VCaP (cell line): Measurements from ENCODE around the gene BSN.

Experiments used
- H3K27ac ChIP-seq: fragments of 450-650 bp; 2 replicates; pipeline ENCODE4 v1.5.1; 2017
- CTCF ChIP-seq: fragments of 450-650 bp; conservative IDR thresholded peaks from 2 replicates; pipeline ENCODE4 v1.5.1; 2017; ENCODE audit warnings: mild to moderate bottlenecking, moderate library complexity

The BSN gene

GRCh38 chr3:49607105-49607591, 52.9 kb downstream of the BSN start:
- no peak overlapping the region for H3K27ac ChIP-seq
- TF ChIP-seq CTCF = no peak

GRCh38 chr3:49607796-49608195, 53.5 kb downstream of the BSN start:
- peak; percentile 32; the same call in 1 of the 2 replicates for TF ChIP-seq CTCF
- H3K27ac ChIP-seq = no peak overlapping the region

- no peak for TF ChIP-seq CTCF
- H3K27ac ChIP-seq = no peak overlapping the region
Observed at GRCh38 chr3:49609314-49609713, 55.0 kb downstream of the BSN start.

GRCh38 chr3:49609815-49610214, 55.5 kb downstream of the BSN start:
- H3K27ac ChIP-seq = no peak overlapping the region
- TF ChIP-seq CTCF = no peak

- no peak for TF ChIP-seq CTCF
- H3K27ac ChIP-seq = no peak overlapping the region
Observed at GRCh38 chr3:49610666-49611280, 56.5 kb downstream of the BSN start.

GRCh38 chr3:49611291-49611690, 57.0 kb downstream of the BSN start:
- H3K27ac ChIP-seq = no peak overlapping the region
- TF ChIP-seq CTCF = no peak

GRCh38 chr3:49611719-49612118, 57.4 kb downstream of the BSN start:
- no peak for TF ChIP-seq CTCF
- H3K27ac ChIP-seq = no peak overlapping the region
